Cardiac fibroblast (primary cell): Measurements from ENCODE around the gene DNAJC17.

Experiments used
- DNase-seq, 2 donors: peaks; one replicate each; pipeline versions ENCODE4 v3.0.0 to v3.0.0-alpha.2; 2010; ENCODE audit warnings: low read depth in 2 of 2
- H3K4me3 ChIP-seq, 2 donors: replicated peaks in 1 of 2; 1 replicate in 1 of 2; 2 replicates in 1 of 2; pipeline ENCODE4 v1.5.1; 2011; ENCODE audit warnings: low read depth in 2 of 2, low read length in 2 of 2, mild to moderate bottlenecking in 2 of 2, moderate library complexity in 1 of 2
- CTCF ChIP-seq: IDR thresholded peaks from one replicate; pipeline ENCODE4 v1.5.1; 2011; ENCODE audit warnings: low read depth, mild to moderate bottlenecking, low read length, inconsistent platforms

DNAJC17 gene

DNA sequence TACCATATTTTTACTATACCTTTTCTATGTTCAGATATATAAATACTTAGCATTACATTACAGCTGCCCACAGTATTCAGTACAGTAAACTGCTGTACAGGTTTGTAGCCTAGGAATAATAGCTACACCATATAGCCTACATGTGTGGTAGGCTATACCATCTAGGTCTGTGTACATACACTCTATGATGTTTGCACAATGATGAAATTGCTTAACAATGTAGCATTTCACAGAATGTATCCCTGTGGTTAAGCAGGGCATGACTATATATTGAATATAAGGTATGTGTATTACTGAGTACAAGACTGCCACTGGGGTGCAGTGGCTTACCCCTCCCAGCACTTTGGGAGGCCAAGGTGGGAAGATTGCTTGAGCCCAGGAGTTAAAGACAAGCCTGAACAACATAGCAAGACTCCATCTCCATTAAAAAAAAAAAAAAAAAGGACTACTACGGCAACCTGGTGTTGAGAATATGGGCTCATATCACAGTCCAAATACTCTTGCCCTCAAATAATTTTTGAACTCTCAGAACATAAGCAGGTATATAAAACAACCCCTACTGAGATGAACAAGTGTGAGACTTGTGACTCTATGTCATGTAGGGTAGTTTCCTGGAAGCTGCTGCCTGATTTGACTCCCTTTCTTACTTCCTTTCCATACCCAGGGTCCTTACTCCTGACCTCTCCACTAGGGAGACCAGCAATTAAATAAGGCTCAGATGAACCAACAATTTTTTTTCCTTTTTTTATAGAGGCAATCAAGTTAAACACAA lies 16.5 kb upstream of the DNAJC17 start:
- no peak for DNase-seq
- TF ChIP-seq CTCF, result no peak
- no peak overlapping the region for H3K4me3 ChIP-seq

GRCh38 chr15:40821195-40821594 lies 13.9 kb upstream of the DNAJC17 start:
- DNase-seq, result no peak
- TF ChIP-seq CTCF, result no peak
- H3K4me3 ChIP-seq, result no peak overlapping the region

- H3K4me3 ChIP-seq, result no peak overlapping the region
- no peak for TF ChIP-seq CTCF
- DNase-seq, result no peak
These were observed 11.8 kb upstream of the DNAJC17 start for GRCh38 chr15:40819048-40819447.

DNA sequence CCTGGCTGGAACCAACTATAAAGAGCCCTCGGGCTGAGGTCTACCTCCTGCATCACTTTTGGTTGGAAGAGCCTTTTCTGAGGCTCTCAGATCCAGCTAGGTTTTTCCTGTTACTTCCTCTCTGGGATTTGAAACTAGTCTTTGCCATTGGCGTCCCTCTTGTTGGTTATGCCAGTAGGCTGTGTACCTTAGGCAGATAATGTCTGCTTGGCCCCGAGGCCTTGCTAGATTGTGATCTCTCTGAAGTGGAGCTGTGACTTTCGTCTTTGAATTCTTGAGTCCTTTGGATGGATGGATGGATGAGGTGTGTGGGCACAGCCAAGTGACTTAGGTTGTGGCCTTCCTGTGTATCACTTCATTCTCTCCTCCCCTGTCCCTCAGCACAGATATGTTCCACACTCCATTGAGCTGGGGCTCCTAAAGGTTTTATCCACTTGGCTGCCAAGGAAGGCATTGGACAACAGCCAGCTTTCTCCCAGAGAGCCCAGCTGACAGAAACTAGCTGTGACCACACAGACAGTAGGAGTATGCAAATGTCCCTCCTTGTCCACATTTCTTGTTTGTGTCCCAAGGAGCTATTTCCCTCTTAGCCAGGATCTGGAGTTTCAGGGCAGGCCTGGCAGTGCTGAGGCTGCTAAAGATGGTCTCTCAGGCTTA lies 7.9 kb upstream of the DNAJC17 start:
- TF ChIP-seq CTCF, result no peak
- peak; percentile 31 to 64 for DNase-seq
- H3K4me3 ChIP-seq, result no peak overlapping the region

GRCh38 chr15:40812721-40813425 lies 5.6 kb upstream of the DNAJC17 start:
- no peak for TF ChIP-seq CTCF
- no peak for DNase-seq
- no peak overlapping the region for H3K4me3 ChIP-seq

DNA sequence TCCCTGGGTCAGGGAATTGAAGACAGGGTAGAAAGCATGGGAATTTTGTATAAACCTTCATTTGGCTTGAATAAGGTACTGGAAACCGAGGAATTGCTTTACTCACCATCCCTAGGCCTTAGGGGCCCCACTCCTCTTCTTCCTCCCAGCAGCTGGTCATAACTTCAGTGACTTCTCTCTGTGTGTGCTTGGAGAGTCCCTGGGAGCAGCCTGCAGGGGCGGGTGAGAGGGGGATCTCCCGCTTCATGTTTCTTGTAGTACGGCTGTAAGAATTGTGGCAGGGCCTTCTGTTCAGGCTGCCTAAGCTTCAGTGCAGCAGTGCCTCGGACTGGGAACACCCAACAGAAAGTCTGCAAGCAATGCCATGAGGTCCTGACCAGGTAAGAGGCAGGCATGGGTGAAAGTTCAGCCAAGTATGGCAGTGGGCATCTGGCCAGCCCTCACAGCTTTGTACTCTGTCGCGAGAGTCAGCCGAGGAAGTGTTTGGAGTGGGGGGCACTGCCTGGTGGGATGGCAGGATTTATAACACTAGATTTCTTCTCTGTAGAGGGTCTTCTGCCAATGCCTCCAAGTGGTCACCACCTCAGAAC lies 1.7 kb upstream of the DNAJC17 start:
- DNase-seq, result no peak
- H3K4me3 ChIP-seq, result no peak overlapping the region
- no peak for TF ChIP-seq CTCF
